RKO (cell line): ENCODE results near the gene FNBP1.

Experiments used
- DNase-seq: peaks from one replicate; pipeline ENCODE4 v3.0.0-alpha.2; 2016; ENCODE audit warnings: low spot score

Gene FNBP1

GRCh38 chr9:129875181-129875611 lies 167.8 kb downstream of the FNBP1 start:
- DNase-seq: no peak

- no peak for DNase-seq
Measured at GRCh38 chr9:129874261-129875101, 168.5 kb downstream of the FNBP1 start.

- no peak for DNase-seq
Measured at GRCh38 chr9:129873563-129874190, 169.3 kb downstream of the FNBP1 start.

- DNase-seq: no peak
Measured at GRCh38 chr9:129871046-129871445, 171.9 kb downstream of the FNBP1 start.

- DNase-seq: no peak
Measured at GRCh38 chr9:129869585-129870501, 173.1 kb downstream of the FNBP1 start.

GRCh38 chr9:129868872-129869486 lies 174.0 kb downstream of the FNBP1 start:
- DNase-seq: peak; percentile 34

- no peak for DNase-seq
Measured at GRCh38 chr9:129868023-129868871, 174.7 kb downstream of the FNBP1 start.

GRCh38 chr9:129867136-129868022 lies 175.6 kb downstream of the FNBP1 start:
- DNase-seq: no peak

GRCh38 chr9:129866394-129867135 lies 176.4 kb downstream of the FNBP1 start:
- DNase-seq: no peak

- DNase-seq: no peak
Measured at GRCh38 chr9:129865668-129866320, 177.2 kb downstream of the FNBP1 start.

GRCh38 chr9:129864991-129865647 lies 177.9 kb downstream of the FNBP1 start:
- DNase-seq: no peak

- no peak for DNase-seq
Measured at GRCh38 chr9:129863059-129863690, 179.8 kb downstream of the FNBP1 start.

- DNase-seq: no peak
Measured at GRCh38 chr9:129861447-129861827, 181.6 kb downstream of the FNBP1 start.

GRCh38 chr9:129860653-129861446 lies 182.1 kb downstream of the FNBP1 start:
- DNase-seq: no peak

- no peak for DNase-seq
Measured at GRCh38 chr9:129858167-129858962, 184.6 kb downstream of the FNBP1 start.

GRCh38 chr9:129857207-129857606 lies 185.8 kb downstream of the FNBP1 start:
- DNase-seq: no peak
